Neural crest cell (in vitro differentiated cells): ENCODE results near the gene PTPN2. TPM values are rescaled to one million over a fixed set of nuclear protein-coding genes. Genes with fewer than 3 reads are reported as not detected.

Experiments used
- DNase-seq: peaks from one replicate; pipeline ENCODE4 v3.0.0; 2021; ENCODE audit warnings: low read depth, mixed read lengths, low spot score
- H3K27ac Mint-ChIP-seq: one replicate; pipeline ENCODE4 v1.8.0; 2021; ENCODE audit warnings: mild to moderate bottlenecking, mixed read lengths; ENCODE audit not compliant: unreplicated experiment
- H3K27me3 Mint-ChIP-seq: 2 replicates; pipeline ENCODE4 v1.8.0; 2021; ENCODE audit warnings: low read depth, mild to moderate bottlenecking, mixed read lengths
- H3K36me3 Mint-ChIP-seq: 2 replicates; pipeline ENCODE4 v1.8.0; 2021; ENCODE audit warnings: low read depth, mild to moderate bottlenecking, mixed read lengths
- H3K4me1 Mint-ChIP-seq: 2 replicates; pipeline ENCODE4 v1.8.0; 2021; ENCODE audit warnings: mixed read lengths
- H3K4me3 Mint-ChIP-seq: one replicate; pipeline ENCODE4 v1.8.0; 2021; ENCODE audit warnings: mild to moderate bottlenecking, mixed read lengths
- H3K9me3 Mint-ChIP-seq: 2 replicates; pipeline ENCODE4 v1.8.0; 2021; ENCODE audit warnings: mixed read lengths
- CTCF ChIP-seq: fragments of 200-600 bp; sonication (generic); conservative IDR thresholded peaks from 2 replicates; pipeline ENCODE4 v1.5.0; 2021; ENCODE audit warnings: antibody characterized with exemption, mild to moderate bottlenecking
- total RNA-seq: library from RNA; stranded (reverse); gene quantifications from 2 replicates; pipeline ENCODE4 v1.2.1, GENCODE V29; 2021

Gene PTPN2
- total RNA-seq, 1 donor from 2014 or later = 34.4 TPM

GRCh38 chr18:12857215-12857905 lies 26.7 kb downstream of the PTPN2 start:
- no peak for DNase-seq
- no peak overlapping the region for H3K4me3 Mint-ChIP-seq
- peaks cover 10% of the 10 kb centered on the region for H3K4me1 Mint-ChIP-seq
- no peak overlapping the region for H3K27ac Mint-ChIP-seq
- H3K36me3 Mint-ChIP-seq = peaks cover 3% of the 10 kb centered on the region
- no peak for TF ChIP-seq CTCF
- no peaks in the 10 kb centered on the region for H3K27me3 Mint-ChIP-seq
- no peaks in the 10 kb centered on the region for H3K9me3 Mint-ChIP-seq

GRCh38 chr18:12855916-12856315 lies 28.1 kb downstream of the PTPN2 start:
- no peaks in the 10 kb centered on the region for H3K27me3 Mint-ChIP-seq
- peaks cover 3% of the 10 kb centered on the region for H3K36me3 Mint-ChIP-seq
- no peak overlapping the region for H3K4me3 Mint-ChIP-seq
- H3K9me3 Mint-ChIP-seq = no peaks in the 10 kb centered on the region
- TF ChIP-seq CTCF = no peak
- H3K27ac Mint-ChIP-seq = peak overlapping the region; percentile 63
- no peaks in the 10 kb centered on the region for H3K4me1 Mint-ChIP-seq
- no peak for DNase-seq

GRCh38 chr18:12852566-12853315 lies 31.3 kb downstream of the PTPN2 start:
- DNase-seq = no peak
- Mint-ChIP-seq H3K27me3 (no peaks in the 10 kb centered on the region), H3K27ac (no peak overlapping the region)

GRCh38 chr18:12851716-12852115 lies 32.3 kb downstream of the PTPN2 start:
- no peak for DNase-seq
- TF ChIP-seq CTCF = no peak
- no peak overlapping the region for H3K4me3 Mint-ChIP-seq
- no peaks in the 10 kb centered on the region for H3K9me3 Mint-ChIP-seq
- H3K27me3 Mint-ChIP-seq = no peaks in the 10 kb centered on the region
- H3K4me1 Mint-ChIP-seq = no peaks in the 10 kb centered on the region
- no peak overlapping the region for H3K27ac Mint-ChIP-seq
- H3K36me3 Mint-ChIP-seq = peaks cover 5% of the 10 kb centered on the region

More at GRCh38 chr18:12852566-12853315, 31.3 kb downstream of the PTPN2 start:
- Mint-ChIP-seq H3K4me1 (no peaks in the 10 kb centered on the region), H3K4me3 (no peak overlapping the region), H3K9me3 (no peaks in the 10 kb centered on the region), H3K36me3 (peaks cover 5% of the 10 kb centered on the region)
- TF ChIP-seq CTCF = no peak

GRCh38 chr18:12849548-12849947 lies 34.5 kb downstream of the PTPN2 start:
- H3K9me3 Mint-ChIP-seq = no peaks in the 10 kb centered on the region
- no peak for DNase-seq
- no peaks in the 10 kb centered on the region for H3K27me3 Mint-ChIP-seq
- H3K36me3 Mint-ChIP-seq = peaks cover 2% of the 10 kb centered on the region
- no peak overlapping the region for H3K27ac Mint-ChIP-seq
- no peaks in the 10 kb centered on the region for H3K4me1 Mint-ChIP-seq
- H3K4me3 Mint-ChIP-seq = no peak overlapping the region
- no peak for TF ChIP-seq CTCF
